ENCODE results near the gene C16orf74. TPM values are rescaled to one million over a fixed set of nuclear protein-coding genes. Genes with fewer than 3 reads are reported as not detected.

Gene C16orf74
- total RNA-seq, 1 donor, result 0.81 TPM

DNA sequence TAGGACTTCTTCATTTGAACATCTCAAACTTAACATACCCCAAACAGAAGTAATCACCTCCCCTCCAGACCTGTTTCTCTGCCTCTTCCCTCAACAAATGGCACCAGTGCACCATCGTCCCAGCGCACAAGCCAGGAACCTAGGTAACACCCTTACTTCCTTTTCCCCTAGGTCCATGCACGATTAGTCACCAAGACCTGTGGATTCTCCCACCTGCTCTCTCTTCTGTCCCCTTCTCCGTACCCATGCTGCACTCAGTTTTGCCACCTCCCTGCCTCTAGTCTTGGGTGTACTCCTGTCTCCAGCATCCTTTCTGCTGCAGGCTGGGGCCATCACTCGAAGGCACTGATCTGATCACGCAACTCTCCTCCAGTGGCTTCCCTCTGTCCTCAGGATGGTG lies 45.3 kb upstream of the C16orf74 start:
- no peak overlapping the region for H3K4me3 ChIP-seq (ENCODE audit: low read depth, low read length)
- no peak for DNase-seq (ENCODE audit: low read depth)
- TF ChIP-seq, protein P1, sequence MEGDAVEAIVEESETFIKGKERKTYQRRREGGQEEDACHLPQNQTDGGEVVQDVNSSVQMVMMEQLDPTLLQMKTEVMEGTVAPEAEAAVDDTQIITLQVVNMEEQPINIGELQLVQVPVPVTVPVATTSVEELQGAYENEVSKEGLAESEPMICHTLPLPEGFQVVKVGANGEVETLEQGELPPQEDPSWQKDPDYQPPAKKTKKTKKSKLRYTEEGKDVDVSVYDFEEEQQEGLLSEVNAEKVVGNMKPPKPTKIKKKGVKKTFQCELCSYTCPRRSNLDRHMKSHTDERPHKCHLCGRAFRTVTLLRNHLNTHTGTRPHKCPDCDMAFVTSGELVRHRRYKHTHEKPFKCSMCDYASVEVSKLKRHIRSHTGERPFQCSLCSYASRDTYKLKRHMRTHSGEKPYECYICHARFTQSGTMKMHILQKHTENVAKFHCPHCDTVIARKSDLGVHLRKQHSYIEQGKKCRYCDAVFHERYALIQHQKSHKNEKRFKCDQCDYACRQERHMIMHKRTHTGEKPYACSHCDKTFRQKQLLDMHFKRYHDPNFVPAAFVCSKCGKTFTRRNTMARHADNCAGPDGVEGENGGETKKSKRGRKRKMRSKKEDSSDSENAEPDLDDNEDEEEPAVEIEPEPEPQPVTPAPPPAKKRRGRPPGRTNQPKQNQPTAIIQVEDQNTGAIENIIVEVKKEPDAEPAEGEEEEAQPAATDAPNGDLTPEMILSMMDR (IDR thresholded peaks at IDR 0.05; ENCODE audit: insufficient read depth, low read length), result no peak

- no peak for DNase-seq (ENCODE audit: low read depth)
- TF ChIP-seq, protein P1 (IDR thresholded peaks at IDR 0.05; ENCODE audit: insufficient read depth, low read length), result no peak
- no peak overlapping the region for H3K4me3 ChIP-seq (ENCODE audit: low read depth, low read length)
Measured at GRCh38 chr16:85794696-85795095, 43.8 kb upstream of the C16orf74 start.

DNA sequence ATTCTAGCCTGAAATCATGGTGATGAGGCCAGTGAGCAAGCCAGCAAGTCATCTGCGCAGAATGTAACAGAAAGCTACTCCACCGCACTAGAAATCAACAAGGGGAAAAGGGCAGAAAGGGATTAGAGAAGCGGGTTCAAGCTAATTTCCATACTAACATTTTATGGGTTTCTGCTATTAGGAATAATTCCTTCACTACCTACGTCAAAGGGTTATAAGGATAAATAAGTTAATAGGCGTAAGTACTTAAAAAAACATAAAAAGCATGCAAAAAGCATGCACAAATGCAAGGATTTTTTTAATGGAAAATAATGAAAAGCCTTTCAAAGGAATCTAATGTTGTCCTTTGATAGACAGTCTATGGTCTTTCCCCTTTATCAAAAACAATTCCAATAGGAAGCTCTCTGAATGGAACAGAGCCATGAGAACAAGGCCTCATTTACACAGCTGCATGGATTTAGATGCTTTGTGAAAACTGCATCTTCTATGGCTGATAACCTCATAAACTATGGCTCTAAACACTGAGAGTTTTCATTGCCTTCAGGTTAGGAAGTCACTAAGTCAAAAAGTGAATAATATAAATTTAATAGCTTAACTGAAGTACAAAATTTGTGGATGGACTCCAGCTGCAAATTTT lies 42.9 kb upstream of the C16orf74 start:
- no peak overlapping the region for H3K4me3 ChIP-seq (ENCODE audit: low read depth, low read length)
- no peak for DNase-seq (ENCODE audit: low read depth)
- TF ChIP-seq, protein P1 (IDR thresholded peaks at IDR 0.05; ENCODE audit: insufficient read depth, low read length), result no peak

DNA sequence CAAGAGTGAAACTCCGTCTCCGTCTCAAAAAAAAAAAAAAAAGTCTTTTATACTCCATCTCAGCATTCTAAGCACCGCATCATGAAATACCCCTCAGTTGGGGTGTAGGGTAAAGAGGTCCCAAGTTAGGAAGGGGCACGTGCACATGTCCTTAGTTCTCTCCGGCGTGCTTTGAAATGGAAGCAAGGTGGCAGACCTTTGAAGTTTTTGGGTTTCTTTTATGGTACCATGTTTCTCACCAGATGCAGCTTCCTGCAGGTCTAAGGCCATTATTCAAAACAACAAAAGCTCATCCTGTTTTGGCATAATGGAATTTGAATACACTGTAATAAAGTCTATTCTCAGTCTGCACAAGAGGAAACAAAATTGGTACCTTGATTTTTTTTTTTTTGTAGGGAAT lies 38.9 kb upstream of the C16orf74 start:
- no peak for DNase-seq (ENCODE audit: low read depth)
- TF ChIP-seq, protein P1 (IDR thresholded peaks at IDR 0.05; ENCODE audit: insufficient read depth, low read length), result no peak
- H3K4me3 ChIP-seq (ENCODE audit: low read depth, low read length), result no peak overlapping the region

DNA sequence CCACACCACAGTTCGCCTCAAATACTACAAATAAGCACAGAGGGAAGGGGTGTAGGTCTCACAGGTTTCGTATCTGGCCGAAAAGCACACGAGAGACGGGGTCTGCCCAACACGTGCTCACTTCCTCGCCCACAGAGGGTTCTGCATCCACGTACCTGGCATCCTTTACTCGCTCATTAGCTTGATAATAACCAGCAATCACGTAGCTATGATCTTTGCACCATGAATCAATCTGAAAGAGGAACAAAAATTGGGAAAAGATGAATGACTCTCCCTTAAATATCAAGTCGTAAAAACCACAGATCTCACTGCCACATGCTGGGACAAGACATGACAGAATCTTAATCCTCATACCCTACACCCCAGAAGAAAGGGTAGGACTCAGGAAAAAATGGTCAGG lies 37.9 kb upstream of the C16orf74 start:
- TF ChIP-seq, protein P1 (IDR thresholded peaks at IDR 0.05; ENCODE audit: insufficient read depth, low read length), result no peak
- H3K4me3 ChIP-seq (ENCODE audit: low read depth, low read length), result no peak overlapping the region
- DNase-seq (ENCODE audit: low read depth), result no peak

- no peak for DNase-seq (ENCODE audit: low read depth)
- H3K4me3 ChIP-seq (ENCODE audit: low read depth, low read length), result no peak overlapping the region
- TF ChIP-seq, protein P1 (IDR thresholded peaks at IDR 0.05; ENCODE audit: insufficient read depth, low read length), result no peak
Measured at GRCh38 chr16:85785927-85786326, 35.0 kb upstream of the C16orf74 start.

DNA sequence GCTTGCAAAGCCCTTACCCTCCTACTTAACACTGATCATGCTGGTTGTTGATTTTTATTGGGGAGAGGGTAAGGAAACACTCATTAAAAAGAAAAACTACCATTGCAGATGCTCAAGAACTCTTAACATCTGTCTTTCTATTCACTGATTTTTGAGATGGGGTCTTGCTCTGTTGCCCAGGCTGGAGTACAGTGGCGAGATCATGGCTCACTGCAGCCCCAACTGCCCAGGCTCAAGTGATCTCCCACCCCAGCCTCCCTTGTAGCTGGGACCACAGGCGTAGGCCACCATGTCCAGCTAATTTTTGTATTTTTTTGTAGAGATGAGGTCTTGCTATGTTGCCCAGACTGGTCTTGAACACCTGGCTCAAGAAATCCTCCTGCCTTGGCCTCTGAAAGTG lies 33.9 kb upstream of the C16orf74 start:
- DNase-seq (ENCODE audit: low read depth), result no peak
- H3K4me3 ChIP-seq (ENCODE audit: low read depth, low read length), result no peak overlapping the region
- TF ChIP-seq, protein P1 (IDR thresholded peaks at IDR 0.05; ENCODE audit: insufficient read depth, low read length), result no peak
